ENCODE data around the gene GATB.

Gene GATB

GRCh38 chr4:151668689-151669402, 92.0 kb downstream of the GATB start:
- Histone ChIP-seq H2AFZ (ENCODE audit: low read depth, low read length) (no peak overlapping the region), H3K36me3 (ENCODE audit: insufficient read depth, low read length) (no peaks in the 10 kb centered on the region), H3K9me3 (ENCODE audit: low read length) (no peaks in the 10 kb centered on the region), H3K4me1 (ENCODE audit: insufficient read depth, low read length) (peaks cover 8% of the 10 kb centered on the region), H3K27me3 (ENCODE audit: insufficient read depth, low read length) (no peaks in the 10 kb centered on the region), H3K4me3 (ENCODE audit: low read length) (no peak overlapping the region)

DNA sequence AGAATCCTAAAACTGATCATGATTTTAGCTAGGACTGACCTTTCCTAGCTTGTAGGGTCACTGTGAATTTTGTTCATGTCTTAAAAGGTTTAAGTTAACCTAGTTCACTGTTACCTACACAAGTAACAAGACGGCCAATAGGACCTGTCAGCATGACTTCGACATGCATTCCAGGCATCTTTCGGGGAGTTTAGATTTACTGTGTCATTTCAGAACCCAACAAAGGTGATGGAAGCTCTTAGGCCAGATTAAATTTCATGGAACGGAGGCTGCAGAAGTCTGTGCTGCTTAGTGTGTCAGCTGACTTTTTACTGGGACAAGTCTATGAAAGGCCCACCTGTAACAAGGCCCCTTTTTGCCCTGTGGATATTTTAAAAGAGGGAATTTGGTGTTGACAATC, 93.1 kb downstream of the GATB start:
- peaks cover 8% of the 10 kb centered on the region for H3K4me1 ChIP-seq (ENCODE audit: insufficient read depth, low read length)
- H2AFZ ChIP-seq (ENCODE audit: low read depth, low read length): no peak overlapping the region
- H3K36me3 ChIP-seq (ENCODE audit: insufficient read depth, low read length): no peaks in the 10 kb centered on the region
- H3K4me3 ChIP-seq (ENCODE audit: low read length): no peak overlapping the region
- H3K9me3 ChIP-seq (ENCODE audit: low read length): no peaks in the 10 kb centered on the region
- no peaks in the 10 kb centered on the region for H3K27me3 ChIP-seq (ENCODE audit: insufficient read depth, low read length)

GRCh38 chr4:151667048-151667447, 93.8 kb downstream of the GATB start:
- Histone ChIP-seq H3K4me3 (ENCODE audit: low read length) (no peak overlapping the region), H3K9me3 (ENCODE audit: low read length) (no peaks in the 10 kb centered on the region), H2AFZ (ENCODE audit: low read depth, low read length) (no peak overlapping the region), H3K27me3 (ENCODE audit: insufficient read depth, low read length) (no peaks in the 10 kb centered on the region), H3K4me1 (ENCODE audit: insufficient read depth, low read length) (peaks cover 7% of the 10 kb centered on the region), H3K36me3 (ENCODE audit: insufficient read depth, low read length) (no peaks in the 10 kb centered on the region)

DNA sequence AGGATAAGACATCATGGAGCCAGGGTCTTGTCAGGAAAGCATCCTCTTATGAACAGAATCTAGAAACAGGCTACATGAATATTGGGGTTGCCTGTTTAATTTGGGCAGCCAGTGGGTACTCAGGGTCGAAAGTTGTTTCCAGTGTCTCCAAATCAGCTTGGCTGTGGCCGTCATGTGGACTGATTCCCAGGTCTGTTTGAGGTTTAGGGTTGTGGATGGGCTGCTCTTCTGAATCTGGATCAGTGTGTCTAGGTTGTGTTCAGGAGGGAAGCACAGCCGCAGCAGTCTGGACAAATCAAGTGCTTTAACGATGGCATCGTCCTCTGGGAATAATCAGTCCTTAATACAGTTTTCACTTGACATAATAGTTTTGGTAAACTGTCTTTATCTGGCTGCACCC, 94.3 kb downstream of the GATB start:
- Histone ChIP-seq H3K4me3 (ENCODE audit: low read length) (no peak overlapping the region), H2AFZ (ENCODE audit: low read depth, low read length) (no peak overlapping the region), H3K9me3 (ENCODE audit: low read length) (no peaks in the 10 kb centered on the region), H3K36me3 (ENCODE audit: insufficient read depth, low read length) (no peaks in the 10 kb centered on the region), H3K27me3 (ENCODE audit: insufficient read depth, low read length) (no peaks in the 10 kb centered on the region), H3K4me1 (ENCODE audit: insufficient read depth, low read length) (peaks cover 2% of the 10 kb centered on the region)

- Histone ChIP-seq H3K4me1 (ENCODE audit: insufficient read depth, low read length) (no peaks in the 10 kb centered on the region), H3K36me3 (ENCODE audit: insufficient read depth, low read length) (no peaks in the 10 kb centered on the region), H2AFZ (ENCODE audit: low read depth, low read length) (no peak overlapping the region), H3K9me3 (ENCODE audit: low read length) (no peaks in the 10 kb centered on the region), H3K27me3 (ENCODE audit: insufficient read depth, low read length) (no peaks in the 10 kb centered on the region), H3K4me3 (ENCODE audit: low read length) (no peak overlapping the region)
These were observed 95.1 kb downstream of the GATB start for GRCh38 chr4:151665785-151666127.

- no peaks in the 10 kb centered on the region for H3K4me1 ChIP-seq (ENCODE audit: insufficient read depth, low read length)
- no peak overlapping the region for H2AFZ ChIP-seq (ENCODE audit: low read depth, low read length)
- H3K4me3 ChIP-seq (ENCODE audit: low read length): no peak overlapping the region
- H3K9me3 ChIP-seq (ENCODE audit: low read length): no peaks in the 10 kb centered on the region
- no peaks in the 10 kb centered on the region for H3K36me3 ChIP-seq (ENCODE audit: insufficient read depth, low read length)
- H3K27me3 ChIP-seq (ENCODE audit: insufficient read depth, low read length): no peaks in the 10 kb centered on the region
These were observed 95.6 kb downstream of the GATB start for GRCh38 chr4:151665022-151665784.

DNA sequence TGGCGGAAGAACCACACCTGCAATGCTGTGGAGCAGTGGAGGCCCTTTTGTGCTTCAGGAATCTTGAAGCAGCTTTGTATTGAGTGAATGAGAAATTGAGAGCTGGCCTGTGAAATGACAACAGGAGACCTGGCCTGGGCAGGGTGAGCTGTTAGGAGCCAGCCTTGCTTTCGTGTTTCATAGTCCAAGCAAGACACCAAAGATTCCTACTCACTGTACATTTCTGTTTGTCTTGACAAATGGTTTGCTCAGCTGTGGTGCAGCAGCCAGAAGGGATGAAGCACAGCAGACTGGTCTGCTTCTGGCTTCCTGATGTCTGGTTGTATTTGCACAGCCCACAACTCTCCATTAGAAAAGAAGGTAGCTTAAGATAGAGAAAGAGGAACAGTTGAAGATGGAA, 96.5 kb downstream of the GATB start:
- Histone ChIP-seq H3K4me3 (ENCODE audit: low read length) (no peak overlapping the region), H3K9me3 (ENCODE audit: low read length) (no peaks in the 10 kb centered on the region), H3K4me1 (ENCODE audit: insufficient read depth, low read length) (peaks cover 7% of the 10 kb centered on the region), H3K27me3 (ENCODE audit: insufficient read depth, low read length) (no peaks in the 10 kb centered on the region), H3K36me3 (ENCODE audit: insufficient read depth, low read length) (no peaks in the 10 kb centered on the region), H2AFZ (ENCODE audit: low read depth, low read length) (no peak overlapping the region)

DNA sequence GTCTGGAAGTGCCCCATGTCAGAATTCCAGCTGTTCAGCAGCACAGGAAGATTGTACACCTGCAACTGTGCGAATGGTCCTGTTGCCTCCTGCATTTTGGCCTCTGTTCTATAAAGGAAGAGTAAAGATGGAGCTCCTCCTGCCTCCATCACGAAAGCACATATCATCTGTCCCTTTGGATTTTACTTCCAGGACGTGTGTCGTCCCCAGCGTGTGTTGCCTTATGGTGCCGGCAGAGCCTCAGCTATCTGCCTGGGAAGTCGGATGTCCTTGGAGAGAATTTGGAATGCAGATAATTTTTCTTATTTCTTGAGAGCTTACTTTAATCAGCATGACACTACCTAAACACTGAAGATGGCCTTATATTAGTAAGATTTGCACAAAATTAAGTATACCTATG, 97.7 kb downstream of the GATB start:
- H2AFZ ChIP-seq (ENCODE audit: low read depth, low read length): no peak overlapping the region
- H3K36me3 ChIP-seq (ENCODE audit: insufficient read depth, low read length): no peaks in the 10 kb centered on the region
- no peaks in the 10 kb centered on the region for H3K9me3 ChIP-seq (ENCODE audit: low read length)
- H3K27me3 ChIP-seq (ENCODE audit: insufficient read depth, low read length): no peaks in the 10 kb centered on the region
- peaks cover 11% of the 10 kb centered on the region for H3K4me1 ChIP-seq (ENCODE audit: insufficient read depth, low read length)
- no peak overlapping the region for H3K4me3 ChIP-seq (ENCODE audit: low read length)

DNA sequence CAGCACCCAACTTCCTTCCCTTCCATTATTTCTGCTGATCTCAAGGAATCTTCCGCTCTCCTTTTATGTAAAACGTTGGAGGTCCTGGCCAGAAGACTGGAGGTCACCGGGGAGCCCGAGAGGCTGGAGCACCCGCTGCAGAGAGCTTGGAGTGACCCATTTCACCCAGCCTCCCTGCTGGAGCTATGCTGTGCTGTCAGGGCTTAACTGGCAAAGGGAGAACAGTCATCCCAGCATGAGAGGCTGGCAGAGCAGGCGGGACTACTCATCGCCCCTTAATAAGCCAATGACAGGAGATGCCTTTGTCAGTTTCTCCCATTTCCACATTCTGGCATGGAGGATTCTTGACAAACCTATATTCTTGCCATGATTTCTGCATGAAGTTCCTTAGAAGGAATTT, 98.9 kb downstream of the GATB start:
- Histone ChIP-seq H3K36me3 (ENCODE audit: insufficient read depth, low read length) (no peaks in the 10 kb centered on the region), H3K4me3 (ENCODE audit: low read length) (no peak overlapping the region), H3K9me3 (ENCODE audit: low read length) (no peaks in the 10 kb centered on the region), H3K27me3 (ENCODE audit: insufficient read depth, low read length) (no peaks in the 10 kb centered on the region), H3K4me1 (ENCODE audit: insufficient read depth, low read length) (peaks cover 11% of the 10 kb centered on the region), H2AFZ (ENCODE audit: low read depth, low read length) (no peak overlapping the region)

- Histone ChIP-seq H3K9me3 (ENCODE audit: low read length) (no peaks in the 10 kb centered on the region), H3K27me3 (ENCODE audit: insufficient read depth, low read length) (no peaks in the 10 kb centered on the region), H3K4me1 (ENCODE audit: insufficient read depth, low read length) (peaks cover 11% of the 10 kb centered on the region), H3K4me3 (ENCODE audit: low read length) (no peak overlapping the region), H2AFZ (ENCODE audit: low read depth, low read length) (no peak overlapping the region), H3K36me3 (ENCODE audit: insufficient read depth, low read length) (no peaks in the 10 kb centered on the region)
These were observed 100.1 kb downstream of the GATB start for GRCh38 chr4:151660676-151661075.

- H3K27me3 ChIP-seq (ENCODE audit: insufficient read depth, low read length): no peaks in the 10 kb centered on the region
- H2AFZ ChIP-seq (ENCODE audit: low read depth, low read length): no peak overlapping the region
- H3K4me1 ChIP-seq (ENCODE audit: insufficient read depth, low read length): peaks cover 11% of the 10 kb centered on the region
- H3K36me3 ChIP-seq (ENCODE audit: insufficient read depth, low read length): no peaks in the 10 kb centered on the region
- no peaks in the 10 kb centered on the region for H3K9me3 ChIP-seq (ENCODE audit: low read length)
- H3K4me3 ChIP-seq (ENCODE audit: low read length): no peak overlapping the region
These were observed 101.0 kb downstream of the GATB start for GRCh38 chr4:151659601-151660364.

DNA sequence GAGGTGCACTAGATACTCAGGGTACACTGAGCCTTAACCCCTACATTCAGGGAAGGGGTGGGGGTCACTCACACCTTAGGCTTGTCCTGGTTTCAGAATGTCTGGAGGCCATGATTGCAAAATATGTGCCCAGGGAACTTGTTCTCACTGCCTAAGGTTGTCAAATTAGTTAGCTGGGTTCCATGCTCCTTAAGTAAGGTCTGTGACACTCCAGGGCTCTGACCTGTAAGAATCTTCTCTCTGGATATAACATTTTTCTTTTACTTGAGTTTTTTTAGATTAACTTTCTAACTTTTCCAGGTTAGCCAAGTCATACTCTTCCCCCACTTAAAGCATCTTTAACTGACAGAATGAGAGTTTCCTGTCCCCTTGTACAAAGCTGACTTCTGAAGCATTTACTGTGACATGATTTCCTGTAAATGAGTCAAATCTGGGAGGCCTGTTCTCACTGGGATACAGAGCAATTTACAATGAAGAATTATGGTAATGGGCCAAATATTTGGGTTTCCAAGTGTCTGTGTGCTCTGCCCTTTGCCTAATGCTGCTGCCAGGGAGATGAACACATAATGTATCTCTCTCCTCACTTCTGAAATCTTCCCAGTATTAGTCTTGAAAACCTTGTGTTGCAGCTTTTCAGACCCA, 101.7 kb downstream of the GATB start:
- H3K4me1 ChIP-seq (ENCODE audit: insufficient read depth, low read length): peaks cover 11% of the 10 kb centered on the region

DNA sequence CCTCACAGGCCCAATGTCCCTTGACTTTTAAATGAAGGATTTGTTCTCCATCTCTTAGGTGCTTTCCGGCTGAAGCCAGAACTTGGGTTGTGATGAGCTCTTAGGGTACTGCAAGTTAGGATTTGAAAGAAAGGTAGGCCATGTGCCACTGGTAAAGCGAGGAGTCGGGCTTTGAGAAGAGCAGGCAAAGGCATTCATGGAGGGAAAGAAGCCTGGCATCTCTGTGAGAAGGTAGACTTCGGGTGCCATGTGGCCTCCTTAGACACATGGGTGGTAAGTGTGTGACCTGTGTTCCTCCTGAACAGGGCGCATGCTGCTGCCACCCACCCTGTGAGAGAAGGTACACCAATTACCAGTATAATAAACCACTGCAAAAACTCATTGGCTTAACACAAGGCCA, 102.9 kb downstream of the GATB start:
- no peaks in the 10 kb centered on the region for H3K36me3 ChIP-seq (ENCODE audit: insufficient read depth, low read length)
- no peak overlapping the region for H2AFZ ChIP-seq (ENCODE audit: low read depth, low read length)
- no peaks in the 10 kb centered on the region for H3K27me3 ChIP-seq (ENCODE audit: insufficient read depth, low read length)
- peaks cover 11% of the 10 kb centered on the region for H3K4me1 ChIP-seq (ENCODE audit: insufficient read depth, low read length)
- H3K4me3 ChIP-seq (ENCODE audit: low read length): no peak overlapping the region
- H3K9me3 ChIP-seq (ENCODE audit: low read length): no peaks in the 10 kb centered on the region

More for the DNA sequence above, 101.7 kb downstream of the GATB start:
- Histone ChIP-seq H3K4me3 (ENCODE audit: low read length) (no peak overlapping the region), H3K9me3 (ENCODE audit: low read length) (no peaks in the 10 kb centered on the region), H2AFZ (ENCODE audit: low read depth, low read length) (no peak overlapping the region), H3K36me3 (ENCODE audit: insufficient read depth, low read length) (no peaks in the 10 kb centered on the region), H3K27me3 (ENCODE audit: insufficient read depth, low read length) (no peaks in the 10 kb centered on the region)

Data from neuron (in vitro differentiated cells).